GM12873 (cell line): ENCODE data around the gene SH3RF2.

ENCODE experiments used
- CTCF ChIP-seq: IDR thresholded peaks from 2 replicates; pipeline ENCODE4 v1.5.1; 2012; ENCODE audit warnings: low read depth, mild to moderate bottlenecking, moderate library complexity, low read length, control low read depth; ENCODE audit not compliant: insufficient read depth; ENCODE audit errors: missing control alignments

The SH3RF2 gene

GRCh38 chr5:146041180-146041789 lies 104.9 kb downstream of the SH3RF2 start:
- TF ChIP-seq CTCF = peak; percentile 55

GRCh38 chr5:146042628-146043279 lies 106.4 kb downstream of the SH3RF2 start:
- no peak for TF ChIP-seq CTCF

GRCh38 chr5:146043722-146044121 lies 107.3 kb downstream of the SH3RF2 start:
- TF ChIP-seq CTCF = no peak

GRCh38 chr5:146047396-146047795 lies 111.0 kb downstream of the SH3RF2 start:
- no peak for TF ChIP-seq CTCF

GRCh38 chr5:146048994-146049703 lies 112.8 kb downstream of the SH3RF2 start:
- TF ChIP-seq CTCF = peak; percentile 71

GRCh38 chr5:146049704-146050026 lies 113.3 kb downstream of the SH3RF2 start:
- TF ChIP-seq CTCF = no peak

- TF ChIP-seq CTCF = no peak
Observed at GRCh38 chr5:146050086-146050485, 113.7 kb downstream of the SH3RF2 start.
